ENCODE data around the gene CRYGB.
"Not testable (repeated sequence)": the region's sequence is repeated elsewhere in the genome, so short reads cannot be mapped to it uniquely, and the experiment has no call there.

CRYGB gene

DNA sequence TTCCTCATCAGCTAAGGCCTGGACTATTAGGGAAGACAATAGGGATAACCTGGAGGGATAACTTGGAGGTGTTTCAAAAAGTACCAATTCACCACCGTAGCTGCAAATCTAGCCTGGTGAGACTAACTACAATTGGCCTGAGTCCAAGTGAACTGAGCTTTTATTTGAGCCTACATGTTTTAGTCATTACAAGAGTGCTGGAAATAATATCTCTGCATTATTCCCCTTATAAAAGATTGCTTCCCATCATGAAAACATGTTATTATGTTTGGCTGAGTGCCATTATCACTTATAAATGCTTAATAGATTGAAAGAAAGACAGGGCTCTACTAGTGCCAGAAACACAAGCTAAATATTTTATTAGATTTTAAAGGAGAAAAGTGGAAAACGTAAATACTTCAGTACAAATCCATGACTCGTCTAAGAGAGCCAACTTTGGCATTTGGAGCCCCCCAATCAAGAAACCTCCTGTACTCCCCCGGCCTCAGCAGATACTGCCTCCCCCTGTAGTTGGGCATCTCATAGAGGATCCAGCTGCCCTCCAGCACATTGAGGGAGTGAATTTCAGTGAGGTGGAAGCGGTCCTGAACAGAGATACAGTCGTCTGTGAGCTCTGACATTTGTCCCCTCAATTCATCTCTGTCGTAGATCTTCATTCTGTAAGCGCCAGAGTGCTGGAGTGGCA, 3.6 kb downstream of the CRYGB start:
- no peak for TF ChIP-seq CTCF (IDR thresholded peaks at IDR 0.05; ENCODE audit: low read depth, low read length, missing control alignments)
- H3K4me3 ChIP-seq (ENCODE audit: low read depth, low read length) = no peak overlapping the region
- DNase-seq (ENCODE audit: low read depth) = no peak

DNA sequence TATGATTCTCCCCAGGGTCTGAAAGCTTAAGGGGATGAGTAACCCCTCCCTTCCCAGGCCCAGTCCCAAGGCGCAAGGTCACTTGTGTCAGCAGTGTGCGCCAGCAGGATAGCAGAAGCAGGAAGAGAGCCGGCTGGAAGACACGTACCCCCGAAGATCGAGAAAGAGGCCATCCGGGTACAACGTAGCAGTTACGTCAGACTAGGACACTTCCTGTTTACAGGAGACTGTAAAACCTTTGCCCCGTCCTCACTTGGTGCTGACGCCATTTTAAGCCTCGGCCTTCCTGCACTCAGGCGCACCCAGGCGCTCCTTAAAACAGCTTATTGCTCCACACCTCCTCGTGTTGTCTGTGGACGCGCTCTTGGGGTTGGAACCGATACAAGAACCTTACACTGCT, 6.5 kb downstream of the CRYGB start:
- H3K4me3 ChIP-seq (ENCODE audit: low read depth, low read length) = no peak overlapping the region
- DNase-seq (ENCODE audit: low read depth) = no peak
- TF ChIP-seq CTCF (IDR thresholded peaks at IDR 0.05; ENCODE audit: low read depth, low read length, missing control alignments) = no peak

DNA sequence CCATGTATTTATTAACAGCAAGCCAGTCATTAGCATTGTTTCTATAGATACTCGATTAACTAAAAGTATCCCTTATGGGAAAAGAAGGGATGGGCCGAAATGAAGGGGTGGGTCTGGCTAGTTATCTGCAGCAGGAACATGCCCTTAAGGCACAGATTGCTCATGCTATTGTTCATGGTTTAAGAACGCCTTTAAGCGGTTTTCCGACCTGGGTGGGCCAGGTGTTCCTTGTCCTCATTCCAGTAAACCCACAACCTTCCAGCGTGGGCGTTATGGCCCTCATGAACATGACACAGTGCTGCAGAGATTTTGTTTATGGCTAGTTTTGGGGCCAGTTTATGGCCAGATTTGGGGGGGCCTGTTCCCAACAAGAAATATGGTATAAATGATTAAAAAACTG, 7.6 kb downstream of the CRYGB start:
- H3K4me3 ChIP-seq (ENCODE audit: low read depth, low read length); DNase-seq (ENCODE audit: low read depth): not testable (repeated sequence)

DNA sequence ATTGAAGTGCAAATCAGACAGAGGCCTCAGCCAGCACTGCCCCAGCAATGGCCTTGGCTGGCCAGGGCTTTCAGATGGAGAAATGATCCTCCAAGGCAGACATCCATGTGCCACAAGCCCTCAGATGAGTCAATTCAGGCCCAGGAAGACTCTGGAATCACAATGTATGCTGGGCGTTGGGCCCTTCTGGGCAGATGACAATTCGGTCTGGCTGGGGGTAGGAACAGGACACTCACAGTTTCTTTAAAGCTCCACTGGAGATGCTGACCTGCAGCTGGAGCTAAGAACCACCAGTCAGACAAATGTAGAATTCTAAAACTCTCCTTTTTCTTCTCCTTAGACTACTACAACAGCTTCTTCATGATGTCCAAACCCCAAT, 9.3 kb downstream of the CRYGB start:
- no peak for DNase-seq (ENCODE audit: low read depth)
- H3K4me3 ChIP-seq (ENCODE audit: low read depth, low read length) = no peak overlapping the region
- TF ChIP-seq CTCF (IDR thresholded peaks at IDR 0.05; ENCODE audit: low read depth, low read length, missing control alignments) = no peak

- TF ChIP-seq CTCF (IDR thresholded peaks at IDR 0.05; ENCODE audit: low read depth, low read length, missing control alignments) = no peak
- no peak overlapping the region for H3K4me3 ChIP-seq (ENCODE audit: low read depth, low read length)
- no peak for DNase-seq (ENCODE audit: low read depth)
These were observed 9.9 kb downstream of the CRYGB start for GRCh38 chr2:208135794-208136715.

DNA sequence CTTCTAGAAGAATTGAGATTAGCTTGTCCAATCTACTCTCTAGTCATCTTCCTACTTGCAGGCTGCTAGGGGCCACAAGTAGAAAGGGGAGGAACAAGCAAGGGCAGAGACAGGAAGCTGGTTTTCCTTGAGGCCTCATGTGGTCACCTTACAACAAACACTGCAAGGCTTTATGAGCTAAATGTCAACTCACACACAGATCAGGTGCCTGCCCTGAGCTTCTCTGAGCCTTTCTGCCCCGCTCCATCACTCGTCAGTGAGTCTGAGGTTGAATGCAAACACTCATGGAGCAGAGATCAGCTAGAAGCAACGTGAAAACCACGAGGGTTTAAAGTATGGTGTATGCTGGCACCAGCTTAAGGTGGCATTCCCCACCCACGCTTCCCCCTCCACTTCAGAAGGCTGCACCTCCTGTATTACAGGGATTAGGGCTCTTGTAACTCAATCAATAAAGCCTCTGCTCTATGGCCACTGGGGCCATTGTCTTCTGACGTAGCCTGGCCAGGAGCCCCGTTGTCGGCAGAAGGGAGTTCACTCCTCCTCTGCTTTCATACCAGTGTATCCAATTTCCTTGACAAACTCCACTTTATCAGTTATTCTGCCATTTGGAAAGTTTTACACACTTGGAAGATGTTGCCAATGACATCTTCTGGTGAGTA, 10.9 kb downstream of the CRYGB start:
- H3K4me3 ChIP-seq (ENCODE audit: low read depth, low read length) = no peak overlapping the region
- DNase-seq (ENCODE audit: low read depth) = no peak
- TF ChIP-seq CTCF (IDR thresholded peaks at IDR 0.05; ENCODE audit: low read depth, low read length, missing control alignments) = no peak

GRCh38 chr2:208130712-208131110, 15.2 kb downstream of the CRYGB start:
- no peak for TF ChIP-seq CTCF (IDR thresholded peaks at IDR 0.05; ENCODE audit: low read depth, low read length, missing control alignments)
- H3K4me3 ChIP-seq (ENCODE audit: low read depth, low read length) = no peak overlapping the region
- no peak for DNase-seq (ENCODE audit: low read depth)
